ENCODE measurements around the gene FGF19.
A peak's percentile ranks its signal among the peaks of the same experiment; 100 is the strongest.
"Not testable (repeated sequence)": the region's sequence is repeated elsewhere in the genome, so short reads cannot be mapped to it uniquely, and the experiment has no call there.

Gene FGF19

DNA sequence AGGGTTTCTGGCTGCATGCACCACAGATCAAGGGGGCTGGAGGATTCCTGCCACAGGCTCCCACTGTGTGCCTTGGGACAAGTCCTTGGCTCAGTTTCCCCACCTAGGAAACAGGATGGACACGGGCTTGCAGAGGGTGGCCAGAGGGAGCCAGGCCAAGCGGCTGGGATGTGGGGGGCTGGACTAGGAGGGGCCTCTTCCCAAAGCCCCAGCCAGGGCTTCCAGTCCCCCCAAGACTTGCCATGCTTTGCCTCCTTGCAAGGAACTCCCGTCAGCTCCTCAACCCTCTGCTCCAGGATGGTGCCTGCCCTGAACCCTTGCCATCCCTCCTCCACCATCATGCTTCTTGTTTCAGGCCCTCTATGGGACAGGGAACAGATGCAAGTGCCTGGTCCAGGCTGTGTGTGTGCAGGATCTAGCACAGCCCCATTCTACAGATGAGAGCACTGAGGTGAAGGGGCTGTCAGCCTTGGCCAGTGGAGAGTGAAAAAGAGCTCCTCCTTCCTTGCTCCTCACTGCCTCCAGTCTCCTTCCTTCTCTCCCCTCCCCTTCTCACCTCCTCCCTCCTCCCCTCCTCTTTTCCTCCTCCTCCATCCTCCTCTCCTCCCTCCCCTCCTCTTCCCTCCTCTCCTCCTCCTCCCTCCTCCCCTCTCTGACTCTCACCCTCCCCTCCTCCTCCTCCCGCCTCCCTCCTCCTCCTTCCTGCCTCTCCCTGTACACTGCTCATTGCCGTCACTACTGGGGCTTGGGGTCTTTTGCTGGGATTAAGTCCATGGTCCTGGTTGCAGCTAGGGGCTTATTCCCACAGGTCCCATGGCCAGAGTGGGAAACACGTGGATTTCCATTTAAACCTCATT is 13.3 kb upstream of the FGF19 start:
- no peak for DNase-seq

DNA sequence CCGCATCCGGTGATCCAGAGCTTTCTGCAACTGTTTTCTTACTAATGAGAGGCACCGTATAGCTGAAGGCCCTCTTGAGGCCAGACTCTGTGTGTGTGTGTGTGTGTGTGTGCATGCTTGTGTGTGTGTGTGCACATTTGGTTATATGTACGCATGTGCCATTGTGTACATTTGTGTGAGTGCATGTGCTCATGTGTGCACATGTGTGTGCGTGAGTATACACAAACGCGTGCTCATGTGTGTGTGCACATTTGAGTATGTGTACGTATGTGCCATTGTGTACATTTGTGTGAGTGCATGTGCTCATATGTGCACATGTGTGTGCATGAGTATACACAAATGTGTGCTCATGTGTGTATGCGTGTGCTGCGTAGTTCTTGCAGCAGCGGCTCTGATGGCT is 12.3 kb upstream of the FGF19 start:
- DNase-seq = no peak

- no peak for DNase-seq
These were observed 11.6 kb upstream of the FGF19 start for GRCh38 chr11:69715446-69715845.

DNA sequence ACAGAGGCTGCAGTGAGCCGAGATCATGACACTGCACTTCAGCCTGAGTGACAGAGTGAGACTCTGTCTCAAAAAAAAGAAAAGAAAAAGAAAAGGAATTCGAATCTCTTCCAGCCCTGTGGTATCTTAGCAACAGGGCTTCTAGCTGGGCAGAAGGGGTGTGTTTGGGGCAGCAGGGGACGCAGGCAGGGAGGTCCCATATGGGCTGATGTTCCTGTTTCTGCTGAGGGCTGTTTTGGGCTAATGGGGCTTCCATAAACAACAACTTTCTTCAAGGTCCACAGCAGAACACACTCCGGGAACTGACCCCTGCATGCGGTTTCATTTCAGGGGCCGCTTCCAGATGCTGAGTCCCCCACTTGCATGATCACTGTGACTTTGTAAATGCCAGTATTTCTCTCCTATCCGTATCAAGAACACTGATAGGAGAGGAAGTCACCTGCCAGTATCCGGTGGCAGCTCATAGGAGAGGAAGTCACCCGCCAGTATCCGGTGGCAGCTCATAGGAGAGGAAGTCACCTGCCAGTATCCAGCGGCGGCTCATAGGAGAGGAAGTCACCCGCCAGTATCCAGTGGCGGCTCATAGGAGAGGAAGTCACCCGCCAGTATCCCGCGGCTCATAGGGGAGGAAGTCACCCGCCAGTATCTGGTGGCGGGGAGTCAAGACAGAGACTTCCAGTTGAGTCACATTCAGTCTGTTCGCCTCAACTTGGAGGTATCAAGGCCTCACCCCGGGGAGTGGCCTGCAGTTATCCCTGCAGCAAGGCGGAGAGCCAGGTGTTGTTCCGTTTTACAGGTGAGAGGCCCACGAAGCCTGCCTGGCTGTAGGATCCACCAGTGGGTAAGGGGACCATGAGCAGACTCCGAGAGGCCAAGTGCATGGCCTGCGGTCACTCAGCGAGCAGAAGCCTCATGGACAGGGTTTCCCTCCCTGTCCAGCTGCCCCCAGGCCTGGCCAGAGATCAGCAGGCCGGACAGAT is 8.3 kb upstream of the FGF19 start:
- DNase-seq = peak; percentile 33 to 36

DNA sequence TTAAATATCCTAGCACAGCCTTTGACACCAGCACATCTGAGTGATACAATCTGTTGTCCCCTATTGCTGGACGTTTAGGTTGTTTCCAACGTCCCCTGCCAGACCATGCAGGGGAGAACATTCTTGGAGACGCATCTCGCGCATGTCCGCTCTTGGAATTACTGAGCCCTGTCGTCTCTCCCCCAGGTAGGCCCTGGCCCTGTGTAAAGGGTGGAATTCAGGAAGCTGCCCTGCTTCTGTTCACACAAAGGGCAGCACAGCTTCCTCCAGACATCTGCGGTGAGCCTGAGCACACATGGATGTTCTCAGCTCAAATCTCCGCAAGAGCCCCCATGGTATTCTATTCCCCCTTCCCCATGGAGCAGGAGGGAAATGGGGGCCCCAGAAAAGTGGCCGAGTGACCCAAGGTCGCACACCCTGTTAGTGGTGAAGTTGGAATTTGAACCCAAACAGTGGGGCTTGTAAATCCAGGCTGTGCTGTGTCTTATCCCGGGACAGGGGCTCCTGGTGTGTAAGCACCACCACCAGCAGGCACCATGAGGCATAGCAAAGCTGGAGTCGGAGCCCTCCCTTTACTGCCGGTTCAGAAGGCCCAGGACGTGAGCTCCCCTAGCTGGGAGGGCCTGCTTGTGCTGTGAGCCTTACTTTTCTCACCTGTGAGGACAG is 5.0 kb upstream of the FGF19 start:
- DNase-seq = no peak

DNA sequence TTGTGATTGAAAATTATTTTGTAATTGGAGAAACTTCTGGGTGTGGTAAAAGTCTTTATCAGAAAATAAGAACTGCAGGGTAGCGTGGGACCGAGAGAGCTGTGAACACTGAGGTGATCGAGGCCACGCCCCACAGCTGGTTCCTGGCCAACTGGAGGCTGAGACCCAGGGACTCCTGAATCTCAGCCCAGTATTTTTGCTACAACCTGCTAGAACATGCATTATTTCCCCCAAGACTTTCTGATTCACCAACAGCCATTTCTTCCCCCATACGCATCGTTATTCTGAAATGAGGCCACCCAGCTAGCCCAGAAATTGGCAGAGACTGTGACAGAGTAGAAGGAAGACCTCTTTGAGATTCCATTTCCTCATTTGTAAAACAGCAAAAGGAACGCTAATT is 3.4 kb upstream of the FGF19 start:
- no peak for DNase-seq

DNA sequence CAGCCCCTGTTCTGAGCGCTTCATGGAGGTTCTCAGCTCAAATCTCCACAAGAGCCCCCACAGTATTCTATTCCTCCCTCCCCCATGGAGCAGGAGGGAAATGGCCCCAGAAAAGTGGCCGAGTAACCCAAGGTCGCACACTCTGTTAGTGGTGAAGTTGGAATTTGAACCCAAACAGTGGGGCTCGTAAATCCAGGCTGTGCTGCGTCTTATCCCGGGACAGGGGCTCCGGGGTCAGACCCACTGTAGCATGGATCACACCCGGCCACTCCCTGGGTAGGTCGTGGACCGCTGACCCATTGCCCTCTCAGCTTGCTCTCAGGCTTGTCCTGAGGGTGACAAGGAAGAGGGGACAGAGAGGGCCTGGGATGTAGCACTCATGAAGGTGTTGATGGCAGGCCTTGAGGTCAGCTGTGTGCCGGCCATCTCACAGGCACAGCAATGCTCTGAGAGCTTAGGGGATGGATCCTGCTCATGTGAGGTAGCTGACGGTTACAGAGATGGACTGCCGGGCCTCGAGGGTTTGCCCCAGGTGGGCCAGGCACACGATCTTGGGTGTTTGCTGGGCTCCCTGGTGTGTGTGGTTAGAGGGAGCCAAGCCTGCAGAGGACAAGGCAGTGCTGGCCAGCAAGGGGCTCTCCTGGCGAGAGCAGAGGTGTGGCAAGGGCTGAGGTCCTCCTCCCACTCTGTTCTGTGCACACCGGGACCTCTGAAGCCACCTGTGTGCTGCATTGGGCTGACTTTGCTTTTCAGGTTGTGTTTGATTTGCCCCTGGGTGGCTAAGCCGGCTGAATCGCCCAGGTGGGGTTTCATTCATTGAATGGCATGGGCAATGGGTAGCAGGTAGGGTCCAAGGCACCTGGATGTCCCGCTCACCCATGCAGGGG is 2.3 kb upstream of the FGF19 start:
- DNase-seq = no peak

- DNase-seq = no peak
These were observed 1.6 kb upstream of the FGF19 start for GRCh38 chr11:69705351-69705811.

DNA sequence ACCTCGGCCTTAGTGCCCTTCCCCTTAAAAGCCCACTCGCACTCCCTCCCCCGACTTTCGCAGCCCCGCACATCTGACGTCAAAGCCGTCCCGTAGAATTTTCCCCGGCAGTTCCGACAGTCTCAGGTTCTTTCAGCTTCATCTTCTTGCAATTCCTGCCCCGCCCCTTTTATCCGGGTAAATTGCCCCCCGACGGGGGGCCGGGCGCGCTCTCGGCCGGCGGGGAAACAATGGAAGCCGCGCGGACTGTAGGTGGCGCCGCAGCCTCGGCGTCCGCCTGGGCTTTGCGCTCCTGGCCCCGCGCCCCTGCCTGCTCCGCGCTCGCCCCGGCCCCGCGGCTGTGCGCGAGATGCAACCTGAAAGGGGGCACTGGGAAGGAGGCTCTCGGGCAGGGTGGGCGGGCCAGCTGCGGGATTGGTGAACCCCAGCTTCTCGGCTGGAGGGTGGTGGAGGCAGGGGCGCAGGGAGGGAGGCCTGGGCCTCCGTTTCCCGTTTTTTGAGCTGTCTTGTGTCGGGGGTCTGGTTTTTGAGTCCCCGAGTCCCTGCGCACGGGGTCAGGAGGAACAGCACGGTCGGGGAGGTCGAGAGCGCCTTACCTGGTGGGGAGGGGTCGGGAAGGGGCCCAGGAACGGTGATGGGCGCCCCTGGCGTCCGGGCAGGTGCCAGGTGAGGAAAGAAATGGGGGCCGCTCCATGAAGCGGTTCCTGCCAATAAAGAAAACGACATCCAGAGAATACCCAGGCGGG is 859 bp upstream of the FGF19 start:
- no peak for DNase-seq

- no peak for DNase-seq
These were observed 412 bp downstream of the FGF19 start for GRCh38 chr11:69703453-69703767.

DNA sequence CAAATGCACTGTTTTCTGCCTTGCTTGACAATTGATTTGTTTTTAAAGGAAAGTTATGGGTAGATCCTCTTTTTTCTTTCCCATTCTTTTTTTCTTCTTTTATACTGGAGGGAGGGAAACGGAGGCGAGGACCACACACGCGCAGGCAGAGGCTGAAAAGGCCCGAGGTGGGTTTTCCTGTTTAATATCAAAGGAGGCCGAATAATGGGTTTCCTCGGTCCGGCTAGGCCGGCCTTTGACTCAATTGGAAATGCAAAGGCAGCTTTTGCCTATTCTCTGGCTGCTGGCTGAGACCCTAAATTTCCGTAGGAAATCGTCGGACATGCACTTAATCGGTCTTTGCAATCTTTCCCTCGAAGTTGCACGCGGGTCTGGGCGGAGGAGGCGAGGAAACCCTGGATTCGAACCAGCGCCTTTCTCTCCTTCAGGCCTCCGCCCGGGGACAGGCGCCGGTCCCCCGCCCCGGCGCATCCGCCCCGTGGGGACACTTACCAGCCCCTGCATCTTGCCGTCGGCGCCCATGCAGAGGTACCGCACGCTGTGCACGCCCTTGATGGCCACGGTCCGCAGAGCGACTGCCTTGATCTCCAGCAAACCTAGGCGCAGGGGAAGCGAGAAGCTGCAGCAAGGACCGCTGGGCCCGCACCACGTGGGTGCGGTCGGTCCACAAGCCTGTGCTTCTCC is 911 bp downstream of the FGF19 start:
- DNase-seq = no peak

DNA sequence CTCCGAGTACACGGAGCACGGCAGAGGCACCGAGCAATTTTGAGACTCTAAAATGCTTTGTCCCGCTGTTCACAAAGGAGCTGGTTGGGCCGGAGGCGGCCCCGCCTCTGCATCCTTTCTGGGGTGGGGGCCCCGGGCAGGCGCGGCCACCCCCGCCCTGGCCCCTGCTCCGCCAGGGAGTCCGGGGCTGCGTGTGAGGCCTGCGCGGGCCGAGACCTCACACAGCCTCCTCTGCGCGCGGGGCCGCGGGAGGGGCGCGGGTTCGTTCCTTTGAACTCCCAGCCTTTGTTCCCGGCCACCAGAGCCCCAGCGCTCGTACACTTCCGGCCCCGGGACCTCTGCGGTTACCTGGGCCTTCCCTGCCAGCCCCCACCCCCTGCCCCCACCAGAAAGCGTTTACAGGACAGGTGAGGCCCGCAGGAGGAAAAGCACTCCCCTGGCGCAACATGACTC is 1.6 kb downstream of the FGF19 start:
- no peak for DNase-seq

GRCh38 chr11:69700278-69701140 is 3.3 kb downstream of the FGF19 start:
- no peak for DNase-seq

DNA sequence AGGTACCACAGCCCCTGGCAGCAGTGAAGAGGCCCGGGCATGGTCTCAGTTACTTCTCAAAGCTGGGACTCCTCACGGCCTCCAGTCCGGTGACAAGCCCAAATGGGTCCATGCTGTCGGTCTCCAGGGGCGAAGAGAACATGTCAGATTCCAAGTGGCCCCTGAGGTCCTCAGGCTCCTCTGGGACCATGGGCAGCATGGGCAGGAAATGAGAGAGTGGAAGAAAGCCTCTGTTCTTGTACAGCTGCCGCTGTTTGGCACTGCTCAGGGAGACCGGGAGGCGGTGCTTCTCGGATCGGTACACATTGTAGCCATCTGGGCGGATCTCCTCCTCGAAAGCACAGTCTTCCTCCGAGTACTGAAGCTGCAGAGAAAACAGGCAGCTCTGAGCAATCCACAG is 4.6 kb downstream of the FGF19 start:
- DNase-seq = no peak

DNA sequence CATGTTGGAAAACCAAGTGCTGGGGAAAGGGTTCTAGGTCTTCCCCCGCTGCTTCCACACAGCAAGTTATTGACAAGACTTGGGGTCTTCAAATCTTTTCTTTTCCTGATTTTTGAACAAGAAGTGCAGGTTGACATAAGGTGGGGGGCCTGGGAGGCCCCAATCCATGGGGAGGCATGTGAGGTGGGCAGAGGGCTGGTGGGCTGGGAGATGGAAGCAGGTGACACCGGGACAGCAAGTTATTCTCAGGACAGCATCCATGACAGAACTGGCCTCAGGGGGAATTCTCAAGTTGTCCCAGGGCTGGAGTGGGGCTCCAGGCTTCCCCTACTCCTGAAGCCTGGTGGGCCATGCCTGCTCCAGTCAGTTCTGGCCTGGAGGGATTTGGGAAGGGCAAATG is 5.5 kb downstream of the FGF19 start:
- no peak for DNase-seq

DNA sequence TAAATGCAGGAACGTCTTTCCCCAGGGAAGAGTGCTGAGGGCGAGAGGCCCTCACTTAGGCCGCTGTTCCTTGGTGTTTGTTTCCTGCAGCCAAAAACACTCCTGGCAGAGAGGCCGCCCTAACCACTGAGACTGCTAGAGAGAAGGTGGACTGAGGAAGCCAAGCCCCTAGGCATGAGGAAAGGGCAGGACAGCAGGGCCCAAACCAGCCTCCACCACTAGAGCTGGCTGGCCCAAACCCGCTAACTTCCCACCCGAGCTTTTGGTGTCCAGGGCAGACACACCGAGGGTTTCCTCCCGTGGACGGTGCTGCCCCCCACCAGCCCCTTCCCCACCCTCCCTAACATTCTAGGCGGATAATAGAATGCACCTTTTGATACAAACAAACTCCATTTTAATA is 6.0 kb downstream of the FGF19 start:
- DNase-seq = no peak

- DNase-seq = no peak
These were observed 6.4 kb downstream of the FGF19 start for GRCh38 chr11:69697469-69697843.

DNA sequence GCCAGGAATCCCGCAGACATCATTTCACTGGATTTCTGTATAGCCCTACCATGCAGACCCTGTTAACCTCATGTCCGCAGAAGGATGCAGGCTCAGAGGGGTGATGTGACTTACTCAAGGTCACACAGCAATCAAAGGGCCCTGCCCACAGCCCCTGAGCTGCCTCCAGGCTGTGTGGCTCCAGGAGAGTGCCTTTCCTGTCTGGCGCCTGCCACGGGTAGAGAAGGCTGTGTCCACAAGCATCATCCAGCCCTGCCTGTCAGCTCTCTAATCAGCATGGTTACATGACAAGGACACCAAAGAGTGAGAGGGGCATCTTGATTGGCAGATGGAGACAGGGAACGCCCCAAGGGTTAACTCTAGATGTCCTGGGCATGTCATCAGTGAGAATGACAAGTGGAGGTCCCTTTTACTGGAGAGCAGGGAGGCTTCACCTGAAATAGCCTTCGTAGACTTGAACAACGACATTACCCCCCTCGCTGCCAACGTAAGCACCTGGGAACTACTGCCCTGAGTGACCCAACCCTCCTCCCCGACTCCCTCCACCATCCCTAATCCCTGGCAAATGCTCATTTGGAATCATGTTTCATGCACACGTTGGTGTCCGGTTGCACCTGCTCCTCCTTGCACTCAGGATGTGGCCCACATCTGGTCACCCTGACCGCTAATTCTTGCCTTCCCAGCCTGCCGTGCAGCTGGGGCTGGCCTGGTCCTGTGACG is 6.9 kb downstream of the FGF19 start:
- DNase-seq = no peak

DNA sequence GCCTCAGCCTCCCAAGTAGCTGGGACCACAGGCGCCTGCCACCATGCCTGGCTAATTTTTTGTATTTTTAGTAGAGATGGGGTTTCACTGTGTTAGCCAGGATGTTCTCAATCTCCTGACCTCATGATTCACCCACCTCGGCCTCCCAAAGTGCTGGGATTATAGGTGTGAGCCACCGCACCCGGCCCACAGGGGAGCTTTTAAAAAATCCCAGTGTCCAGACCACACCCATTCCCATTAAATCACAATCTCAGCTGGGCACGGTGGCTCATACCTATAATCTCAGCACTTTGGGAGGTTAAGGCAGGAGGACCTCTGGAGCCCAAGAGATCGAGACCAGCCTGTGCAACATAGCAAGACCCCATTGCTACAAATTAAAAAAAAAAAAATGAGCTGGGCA is 7.8 kb downstream of the FGF19 start:
- not testable (repeated sequence) for DNase-seq

Measured in inflammatory macrophage treated with lipopolysaccharide for 1 hour (primary cell).